Measurements from ENCODE around the gene SASH1.
"Not testable (repeated sequence)": the region's sequence is repeated elsewhere in the genome, so short reads cannot be mapped to it uniquely, and the experiment has no call there.

Gene SASH1

GRCh38 chr6:148392127-148392526 is 49.5 kb downstream of the SASH1 start:
- H3K4me1 Mint-ChIP-seq (ENCODE audit: low read depth), result peaks cover 34% of the 10 kb centered on the region
- H3K4me3 Mint-ChIP-seq; H3K9me3 Mint-ChIP-seq; intact Hi-C loops (cut with micrococcal nuclease); H3K27me3 Mint-ChIP-seq; H3K27ac Mint-ChIP-seq: not testable (repeated sequence)
- peaks cover 15% of the 10 kb centered on the region for H3K36me3 Mint-ChIP-seq (ENCODE audit: low read depth)

- peaks cover 15% of the 10 kb centered on the region for H3K36me3 Mint-ChIP-seq (ENCODE audit: low read depth)
- H3K27ac Mint-ChIP-seq, result no peak overlapping the region
- peaks cover 6% of the 10 kb centered on the region for H3K27me3 Mint-ChIP-seq
- no peak overlapping the region for H3K4me3 Mint-ChIP-seq
- H3K9me3 Mint-ChIP-seq, result no peaks in the 10 kb centered on the region
- intact Hi-C loops (cut with micrococcal nuclease), result no loop called here
- H3K4me1 Mint-ChIP-seq (ENCODE audit: low read depth), result peaks cover 30% of the 10 kb centered on the region
Measured at GRCh38 chr6:148392671-148393070, 50.0 kb downstream of the SASH1 start.

DNA sequence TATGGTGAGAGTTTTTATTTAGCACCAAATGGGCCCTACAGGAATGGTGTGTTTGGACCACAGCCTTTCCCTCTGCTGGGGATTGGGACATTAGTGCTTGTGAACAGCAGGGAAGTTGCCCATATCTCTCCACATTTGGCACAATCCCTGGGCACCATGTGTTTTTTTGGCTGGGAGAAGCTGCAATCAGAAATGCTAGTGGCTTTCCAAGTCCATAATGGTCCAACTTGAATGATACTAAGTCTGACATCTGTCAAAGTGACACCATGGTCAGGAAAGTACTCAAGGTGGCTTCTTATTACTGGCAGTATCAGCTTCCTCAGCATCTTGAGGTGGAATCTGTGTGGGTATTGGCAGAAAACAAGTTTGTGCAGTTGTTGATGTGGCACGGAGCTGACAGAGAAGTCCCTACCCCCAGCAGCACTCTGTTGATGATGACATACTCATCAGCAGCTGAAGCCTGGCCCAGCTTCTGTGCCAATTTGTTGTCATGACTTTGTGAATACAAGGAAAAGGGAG is 53.0 kb downstream of the SASH1 start:
- Mint-ChIP-seq H3K36me3 (ENCODE audit: low read depth) (peaks cover 8% of the 10 kb centered on the region), H3K27me3 (peaks cover 9% of the 10 kb centered on the region), H3K9me3 (no peaks in the 10 kb centered on the region), H3K27ac (no peak overlapping the region), H3K4me3 (no peak overlapping the region), H3K4me1 (ENCODE audit: low read depth) (peaks cover 23% of the 10 kb centered on the region)
- intact Hi-C loops (cut with micrococcal nuclease), result no loop called here

- intact Hi-C loops (cut with micrococcal nuclease), result no loop called here
- peaks cover 23% of the 10 kb centered on the region for H3K4me1 Mint-ChIP-seq (ENCODE audit: low read depth)
- peaks cover under 1% of the 10 kb centered on the region for H3K36me3 Mint-ChIP-seq (ENCODE audit: low read depth)
- no peak overlapping the region for H3K27ac Mint-ChIP-seq
- no peak overlapping the region for H3K4me3 Mint-ChIP-seq
- no peaks in the 10 kb centered on the region for H3K9me3 Mint-ChIP-seq
- H3K27me3 Mint-ChIP-seq, result peaks cover 9% of the 10 kb centered on the region
Measured at GRCh38 chr6:148396411-148396810, 53.8 kb downstream of the SASH1 start.

DNA sequence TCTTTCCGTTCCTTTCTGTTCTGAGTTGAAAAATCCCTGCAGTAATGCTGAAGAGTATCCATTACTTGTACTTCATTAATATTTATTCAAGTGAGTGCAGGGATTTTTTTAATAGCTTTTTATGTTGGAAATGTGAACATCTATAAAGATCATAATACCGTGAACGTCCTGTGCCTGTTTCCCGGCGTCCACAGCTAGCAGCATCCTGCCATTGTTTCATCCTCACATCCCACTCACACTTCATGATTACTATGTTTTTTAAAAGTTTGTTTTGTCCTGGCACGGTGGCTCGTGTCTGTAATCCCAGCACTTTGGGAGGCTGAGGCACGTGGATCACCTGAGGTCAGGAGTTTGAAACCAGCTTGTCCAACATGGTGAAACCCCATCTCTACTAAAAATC is 54.3 kb downstream of the SASH1 start:
- no peaks in the 10 kb centered on the region for H3K36me3 Mint-ChIP-seq (ENCODE audit: low read depth)

DNA sequence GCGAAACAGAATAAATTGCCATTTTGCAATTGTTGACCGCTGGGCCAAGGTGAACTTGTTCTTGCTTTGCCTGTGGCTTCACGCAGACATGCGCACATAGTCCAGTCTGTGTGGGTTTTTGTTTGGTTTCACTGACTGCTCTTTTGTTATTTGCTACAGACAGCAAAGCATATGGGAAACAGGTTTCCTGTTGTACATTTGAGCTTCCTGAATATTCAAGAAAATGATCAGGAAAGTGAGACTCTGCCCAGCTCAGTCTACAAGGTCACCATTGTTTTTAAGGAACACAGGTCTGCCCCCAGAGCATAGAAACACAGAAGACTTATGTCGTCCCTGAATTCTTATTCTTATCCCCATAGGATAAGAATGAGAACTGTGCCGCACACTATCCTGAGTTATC is 55.6 kb downstream of the SASH1 start:
- Mint-ChIP-seq H3K36me3 (ENCODE audit: low read depth) (no peaks in the 10 kb centered on the region), H3K9me3 (no peaks in the 10 kb centered on the region), H3K4me3 (no peak overlapping the region), H3K4me1 (ENCODE audit: low read depth) (peaks cover 18% of the 10 kb centered on the region), H3K27me3 (peaks cover 12% of the 10 kb centered on the region), H3K27ac (no peak overlapping the region)
- intact Hi-C loops (cut with micrococcal nuclease), result no loop called here

More for the DNA sequence above, 54.3 kb downstream of the SASH1 start:
- Mint-ChIP-seq H3K27me3 (peaks cover 12% of the 10 kb centered on the region), H3K4me3 (no peak overlapping the region), H3K9me3 (no peaks in the 10 kb centered on the region), H3K27ac (no peak overlapping the region), H3K4me1 (ENCODE audit: low read depth) (peaks cover 23% of the 10 kb centered on the region)
- intact Hi-C loops (cut with micrococcal nuclease), result no loop called here

GRCh38 chr6:148398678-148399077 is 56.0 kb downstream of the SASH1 start:
- H3K9me3 Mint-ChIP-seq, result no peaks in the 10 kb centered on the region
- H3K27me3 Mint-ChIP-seq, result peaks cover 12% of the 10 kb centered on the region
- H3K4me1 Mint-ChIP-seq (ENCODE audit: low read depth), result peaks cover 18% of the 10 kb centered on the region
- intact Hi-C loops (cut with micrococcal nuclease), result no loop called here
- H3K36me3 Mint-ChIP-seq (ENCODE audit: low read depth), result no peaks in the 10 kb centered on the region
- H3K27ac Mint-ChIP-seq, result no peak overlapping the region
- H3K4me3 Mint-ChIP-seq, result no peak overlapping the region

GRCh38 chr6:148401571-148401970 is 58.9 kb downstream of the SASH1 start:
- intact Hi-C loops (cut with micrococcal nuclease), result no loop called here
- peaks cover 15% of the 10 kb centered on the region for H3K4me1 Mint-ChIP-seq (ENCODE audit: low read depth)
- H3K27ac Mint-ChIP-seq, result no peak overlapping the region
- no peaks in the 10 kb centered on the region for H3K9me3 Mint-ChIP-seq
- peaks cover 26% of the 10 kb centered on the region for H3K27me3 Mint-ChIP-seq
- H3K4me3 Mint-ChIP-seq, result no peak overlapping the region
- H3K36me3 Mint-ChIP-seq (ENCODE audit: low read depth), result no peaks in the 10 kb centered on the region

- intact Hi-C loops (cut with micrococcal nuclease), result no loop called here
- peaks cover 25% of the 10 kb centered on the region for H3K27me3 Mint-ChIP-seq
- no peak overlapping the region for H3K4me3 Mint-ChIP-seq
- H3K36me3 Mint-ChIP-seq (ENCODE audit: low read depth), result no peaks in the 10 kb centered on the region
- no peaks in the 10 kb centered on the region for H3K9me3 Mint-ChIP-seq
- H3K4me1 Mint-ChIP-seq (ENCODE audit: low read depth), result peaks cover 9% of the 10 kb centered on the region
- no peak overlapping the region for H3K27ac Mint-ChIP-seq
Measured at GRCh38 chr6:148404456-148405054, 61.9 kb downstream of the SASH1 start.

DNA sequence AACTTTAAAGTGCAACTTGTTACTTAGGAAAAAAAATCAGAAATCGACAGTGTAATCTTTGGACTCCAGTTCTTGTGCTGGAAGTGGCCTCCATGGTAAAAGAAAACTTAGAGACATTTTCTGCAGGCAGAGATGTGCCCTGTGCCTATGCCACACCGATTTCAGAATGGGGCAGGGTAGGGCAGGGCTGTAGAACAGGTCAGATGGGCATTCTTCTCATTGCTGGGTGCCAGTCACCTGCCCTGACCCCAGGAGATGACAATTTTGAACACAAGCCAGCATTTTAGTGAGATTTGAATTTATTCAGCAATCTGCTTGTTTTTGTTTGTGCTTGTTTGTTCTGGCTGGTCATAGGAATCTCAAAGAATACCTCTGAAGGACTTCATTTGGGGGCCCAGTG is 63.3 kb downstream of the SASH1 start:
- intact Hi-C loops (cut with micrococcal nuclease), result no loop called here
- Mint-ChIP-seq H3K4me3 (no peak overlapping the region), H3K27me3 (peaks cover 24% of the 10 kb centered on the region), H3K9me3 (no peaks in the 10 kb centered on the region), H3K36me3 (ENCODE audit: low read depth) (no peaks in the 10 kb centered on the region), H3K4me1 (ENCODE audit: low read depth) (peaks cover 9% of the 10 kb centered on the region), H3K27ac (no peak overlapping the region)

- peaks cover 22% of the 10 kb centered on the region for H3K27me3 Mint-ChIP-seq
- H3K36me3 Mint-ChIP-seq (ENCODE audit: low read depth), result no peaks in the 10 kb centered on the region
- H3K27ac Mint-ChIP-seq, result no peak overlapping the region
- H3K4me1 Mint-ChIP-seq (ENCODE audit: low read depth), result peaks cover 9% of the 10 kb centered on the region
- H3K4me3 Mint-ChIP-seq, result no peak overlapping the region
- H3K9me3 Mint-ChIP-seq, result no peaks in the 10 kb centered on the region
- intact Hi-C loops (cut with micrococcal nuclease), result no loop called here
Measured at GRCh38 chr6:148406579-148407371, 64.1 kb downstream of the SASH1 start.

- no peaks in the 10 kb centered on the region for H3K36me3 Mint-ChIP-seq (ENCODE audit: low read depth)
- H3K9me3 Mint-ChIP-seq, result no peaks in the 10 kb centered on the region
- no peak overlapping the region for H3K4me3 Mint-ChIP-seq
- peaks cover 9% of the 10 kb centered on the region for H3K4me1 Mint-ChIP-seq (ENCODE audit: low read depth)
- H3K27me3 Mint-ChIP-seq, result peaks cover 23% of the 10 kb centered on the region
- intact Hi-C loops (cut with micrococcal nuclease), result no loop called here
- H3K27ac Mint-ChIP-seq, result no peak overlapping the region
Measured at GRCh38 chr6:148407372-148407771, 64.7 kb downstream of the SASH1 start.

GRCh38 chr6:148413321-148414091 is 70.9 kb downstream of the SASH1 start:
- H3K27ac Mint-ChIP-seq, result no peak overlapping the region
- H3K27me3 Mint-ChIP-seq, result peaks cover 22% of the 10 kb centered on the region
- no peak overlapping the region for H3K4me3 Mint-ChIP-seq
- H3K36me3 Mint-ChIP-seq (ENCODE audit: low read depth), result no peaks in the 10 kb centered on the region
- H3K4me1 Mint-ChIP-seq (ENCODE audit: low read depth), result no peaks in the 10 kb centered on the region
- intact Hi-C loops (cut with micrococcal nuclease), result no loop called here
- no peaks in the 10 kb centered on the region for H3K9me3 Mint-ChIP-seq

GRCh38 chr6:148414092-148414489 is 71.5 kb downstream of the SASH1 start:
- H3K9me3 Mint-ChIP-seq, result no peaks in the 10 kb centered on the region
- peaks cover 27% of the 10 kb centered on the region for H3K27me3 Mint-ChIP-seq
- H3K4me3 Mint-ChIP-seq, result no peak overlapping the region
- no peaks in the 10 kb centered on the region for H3K4me1 Mint-ChIP-seq (ENCODE audit: low read depth)
- H3K27ac Mint-ChIP-seq, result no peak overlapping the region
- H3K36me3 Mint-ChIP-seq (ENCODE audit: low read depth), result no peaks in the 10 kb centered on the region
- intact Hi-C loops (cut with micrococcal nuclease), result no loop called here

Measured in dendritic cell treated with granulocyte-macrophage colony-stimulating factor and Interleukin-4, amounts not matched to agents 40 ng/mL and 50 ng/mL, for 4 days (primary cell).